GM23338 (cell line): ENCODE data around the gene INKA1. TPM values are rescaled to one million over a fixed set of nuclear protein-coding genes. Genes with fewer than 3 reads are reported as not detected.

ENCODE experiments used
- ATAC-seq: fragments of 200-7000 bp; cut with Tn5 transposase; 3 replicates; pipeline ENCODE4 v1.9.1; 2020
- DNase-seq: peaks from one replicate; pipeline ENCODE4 v3.0.0-alpha.2; 2015; ENCODE audit warnings: low spot score
- H2AFZ ChIP-seq: fragments of 200-600 bp; sonication (generic); 2 replicates; pipeline ENCODE4 v1.8.0; 2016; ENCODE audit warnings: antibody characterized with exemption, mild to moderate bottlenecking, moderate library complexity
- H3F3A ChIP-seq: fragments of 200-600 bp; sonication (generic); replicated peaks from 2 replicates; pipeline ENCODE4 v1.8.0; 2017; ENCODE audit warnings: antibody characterized with exemption, mixed run types, low read depth
- H3K27ac ChIP-seq: fragments of 200-600 bp; sonication (generic); 2 replicates; pipeline ENCODE4 v1.6.1; 2016; ENCODE audit warnings: low read depth
- H3K27me3 ChIP-seq: fragments of 200-600 bp; sonication (generic); 2 replicates; pipeline ENCODE4 v1.8.0; 2016; ENCODE audit warnings: mild to moderate bottlenecking, mixed run types, moderate library complexity; ENCODE audit not compliant: insufficient read depth
- H3K36me3 ChIP-seq: fragments of 200-600 bp; sonication (generic); 2 replicates; pipeline ENCODE4 v1.8.0; 2016; ENCODE audit warnings: mild to moderate bottlenecking; ENCODE audit not compliant: insufficient read depth
- H3K4me1 ChIP-seq: fragments of 200-600 bp; sonication (generic); 2 replicates; pipeline ENCODE4 v1.8.0; 2016; ENCODE audit warnings: mild to moderate bottlenecking, moderate library complexity; ENCODE audit not compliant: insufficient read depth
- H3K4me2 ChIP-seq: fragments of 200-600 bp; sonication (generic); 2 replicates; pipeline ENCODE4 v1.7.1; 2017; ENCODE audit warnings: mixed run types
- H3K4me3 ChIP-seq: fragments of 200-600 bp; sonication (generic); 2 replicates; pipeline ENCODE4 v1.6.1; 2016; ENCODE audit warnings: mixed run types
- H3K79me2 ChIP-seq: fragments of 200-600 bp; sonication (generic); replicated peaks from 2 replicates; pipeline ENCODE4 v1.8.0; 2017; ENCODE audit warnings: mild to moderate bottlenecking; ENCODE audit not compliant: insufficient read depth
- H3K9me2 ChIP-seq: fragments of 200-600 bp; sonication (generic); 2 replicates; pipeline ENCODE4 v1.8.0; 2017; ENCODE audit not compliant: insufficient read depth
- H4K20me1 ChIP-seq: fragments of 200-600 bp; sonication (generic); replicated peaks from 2 replicates; pipeline ENCODE4 v1.8.0; 2017; ENCODE audit warnings: mild to moderate bottlenecking; ENCODE audit not compliant: insufficient read depth
- H3K27ac Mint-ChIP-seq: 2 replicates; pipeline ENCODE4 v1.8.0; 2020; ENCODE audit warnings: inconsistent platforms, mild to moderate bottlenecking, moderate library complexity, mixed read lengths
- H3K27me3 Mint-ChIP-seq: 3 replicates; pipeline ENCODE4 v1.8.0; 2022; ENCODE audit warnings: low read depth, mild to moderate bottlenecking, moderate library complexity, mixed read lengths, inconsistent platforms; ENCODE audit not compliant: insufficient read depth, poor library complexity
- H3K36me3 Mint-ChIP-seq: 3 replicates; pipeline ENCODE4 v1.8.0; 2021; ENCODE audit warnings: low read depth, mild to moderate bottlenecking, inconsistent platforms, moderate library complexity, mixed read lengths
- H3K4me1 Mint-ChIP-seq: 3 replicates; pipeline ENCODE4 v1.8.0; 2020; ENCODE audit warnings: mild to moderate bottlenecking, inconsistent platforms, mixed read lengths
- H3K4me3 Mint-ChIP-seq: 3 replicates; pipeline ENCODE4 v1.8.0; 2021; ENCODE audit warnings: moderate library complexity, mild to moderate bottlenecking, inconsistent platforms, mixed read lengths
- H3K9me3 Mint-ChIP-seq: 3 replicates; pipeline ENCODE4 v1.8.0; 2020; ENCODE audit warnings: moderate library complexity, mild to moderate bottlenecking, inconsistent platforms, mixed read lengths
- CREB1 ChIP-seq: fragments of 250-450 bp; sonication (Bioruptor Pico); IDR thresholded peaks from 2 replicates; pipeline ENCODE4 v1.5.0; 2020; ENCODE audit warnings: low read depth, mild to moderate bottlenecking, moderate library complexity
- EZH2 ChIP-seq: fragments of 200-600 bp; sonication (generic); IDR thresholded peaks from one replicate; pipeline ENCODE4 v1.8.0; 2017; ENCODE audit warnings: antibody characterized with exemption, mild to moderate bottlenecking, low read depth; ENCODE audit not compliant: unreplicated experiment
- JUNB ChIP-seq: IDR thresholded peaks from one replicate; pipeline ENCODE4 v1.6.1; 2016; ENCODE audit warnings: antibody characterized with exemption; ENCODE audit not compliant: unreplicated experiment
- NANOG ChIP-seq: IDR thresholded peaks from 2 replicates; pipeline ENCODE4 v1.6.1; 2016; ENCODE audit warnings: antibody characterized with exemption, borderline replicate concordance
- POLR2AphosphoS5 ChIP-seq: IDR thresholded peaks from 2 replicates; pipeline ENCODE4 v1.6.1; 2016; ENCODE audit warnings: antibody characterized with exemption, low read depth
- STAT1 ChIP-seq: IDR thresholded peaks from one replicate; pipeline ENCODE4 v1.6.1; 2016; ENCODE audit warnings: antibody characterized with exemption; ENCODE audit not compliant: unreplicated experiment
- ZNF114 ChIP-seq: fragments of 250-450 bp; sonication (Bioruptor Pico); IDR thresholded peaks from 2 replicates; pipeline ENCODE4 v1.5.0; 2020; ENCODE audit warnings: mild to moderate bottlenecking, moderate library complexity
- polyA plus RNA-seq: library from polyadenylated mRNA; unstranded; fragments of >200 nt; fragmentation: Nextera tagmentation; extraction: Ambion mirVana; gene quantifications from 2 replicates; pipeline ENCODE4 v1.2.1, GENCODE V29; 2016
- total RNA-seq: library from RNA; depleted of rRNA; stranded (reverse); fragments of >200 nt; shearing (Covaris generic); gene quantifications from 2 replicates; pipeline ENCODE4 v1.2.3, GENCODE V29; 2014
- TF ChIP-seq, protein P1 (sequence below): IDR thresholded peaks from one replicate; pipeline ENCODE4 v1.6.1; 2018; ENCODE audit warnings: antibody characterized with exemption; ENCODE audit not compliant: unreplicated experiment

The INKA1 gene
- total and polyA plus RNA-seq, 2 experiments from 2014 or later = 3.7 to 4.0 TPM

DNA sequence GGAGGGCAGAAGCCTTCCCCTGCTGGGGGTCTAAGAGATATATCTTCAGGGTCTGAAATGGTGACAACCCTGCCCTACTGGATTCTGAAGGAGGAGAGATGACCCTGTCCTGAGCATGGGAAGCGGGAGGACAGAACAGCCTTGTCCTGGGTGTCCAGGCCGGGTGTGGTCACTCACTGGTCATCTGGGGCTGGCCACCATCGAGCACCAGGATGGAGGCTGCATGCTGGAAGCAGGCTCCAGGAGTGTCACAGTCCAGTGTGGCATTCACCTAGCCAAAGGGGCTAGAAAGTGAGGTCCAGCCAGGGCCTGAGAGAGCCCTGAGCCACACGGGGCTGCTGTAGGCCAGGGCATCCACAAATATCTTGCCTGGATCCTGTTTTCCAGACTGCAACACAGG lies 8.6 kb upstream of the INKA1 start:
- no peaks in the 10 kb centered on the region; the same call in 1 of the 3 replicates for H3K4me1 Mint-ChIP-seq
- no peaks in the 10 kb centered on the region for H3K9me3 Mint-ChIP-seq
- peaks cover 6% of the 10 kb centered on the region for H3K27me3 Mint-ChIP-seq
- no peaks in the 10 kb centered on the region for H3F3A ChIP-seq
- H3K4me1 ChIP-seq = no peaks in the 10 kb centered on the region
- H3K9me2 ChIP-seq = no peaks in the 10 kb centered on the region
- H3K4me3 ChIP-seq = no peak overlapping the region
- H3K27ac Mint-ChIP-seq = no peak overlapping the region
- no peak overlapping the region for H2AFZ ChIP-seq
- TF ChIP-seq POLR2AphosphoS5 = no peak
- no peak for TF ChIP-seq JUNB
- no peaks in the 10 kb centered on the region for H4K20me1 ChIP-seq
- no peak overlapping the region for H3K4me3 Mint-ChIP-seq
- no peak overlapping the region for H3K27ac ChIP-seq
- no peaks in the 10 kb centered on the region for H3K79me2 ChIP-seq
- H3K36me3 ChIP-seq = no peaks in the 10 kb centered on the region
- no peaks in the 10 kb centered on the region for H3K36me3 Mint-ChIP-seq
- DNase-seq = no peak
- H3K4me2 ChIP-seq = no peak overlapping the region
- ATAC-seq = no peak
- H3K27me3 ChIP-seq = no peaks in the 10 kb centered on the region

DNA sequence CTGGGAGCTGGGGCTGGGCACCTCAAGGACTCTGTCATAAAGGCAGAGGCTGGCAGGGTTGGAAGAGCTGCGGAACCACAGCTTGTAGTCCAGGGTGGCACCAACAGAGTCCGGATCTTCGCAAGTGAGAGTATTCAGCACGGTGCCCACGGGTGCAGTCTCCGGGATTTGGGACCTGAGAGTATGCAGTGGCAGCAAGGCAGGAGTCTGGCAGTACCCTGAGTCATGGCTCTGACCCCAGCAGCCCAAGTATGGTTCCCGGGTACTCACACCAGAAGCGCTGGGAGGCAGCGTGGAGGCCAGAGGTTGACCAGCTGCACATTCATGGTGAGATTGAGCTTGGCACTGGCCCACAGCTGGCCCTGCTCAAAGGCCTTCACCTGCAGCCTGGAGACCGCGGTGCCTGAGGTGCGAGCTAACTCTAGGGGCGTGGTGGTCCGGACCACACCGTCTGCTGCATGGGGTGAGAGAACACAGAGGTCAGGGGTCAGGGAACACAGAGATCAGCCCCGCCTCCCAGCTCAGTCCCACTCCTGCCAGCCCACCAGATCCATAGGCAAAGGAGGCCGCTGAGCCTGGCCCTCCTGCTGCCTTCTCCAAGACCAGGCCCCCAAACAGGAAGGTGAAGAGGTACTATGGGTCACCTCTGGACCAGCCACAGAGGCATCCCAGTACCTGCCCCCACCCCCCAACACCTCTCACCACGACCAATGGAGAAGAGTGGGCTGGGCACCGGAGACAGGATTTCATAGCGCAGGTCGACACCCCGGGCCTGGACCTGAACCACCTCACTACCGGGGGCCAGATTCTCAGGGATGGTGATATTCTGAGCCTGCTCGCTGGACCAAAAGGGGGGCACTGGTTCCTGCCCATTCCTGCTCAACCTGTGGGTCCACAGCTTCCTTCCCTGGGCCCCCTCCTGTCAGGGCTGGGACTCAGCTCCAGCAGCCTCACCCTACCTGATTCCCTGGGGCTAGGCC lies 7.8 kb upstream of the INKA1 start:
- Mint-ChIP-seq H3K27ac (no peak overlapping the region), H3K27me3 (peaks cover 6% of the 10 kb centered on the region), H3K36me3 (no peaks in the 10 kb centered on the region), H3K4me3 (no peak overlapping the region), H3K4me1 (no peaks in the 10 kb centered on the region; the same call in 2 of the 3 replicates), H3K9me3 (no peaks in the 10 kb centered on the region)
- Histone ChIP-seq H3K79me2 (no peaks in the 10 kb centered on the region), H3K27ac (no peak overlapping the region), H2AFZ (no peak overlapping the region), H3K4me2 (no peak overlapping the region), H3K27me3 (no peaks in the 10 kb centered on the region), H3K4me1 (no peaks in the 10 kb centered on the region), H3F3A (no peaks in the 10 kb centered on the region), H3K9me2 (no peaks in the 10 kb centered on the region), H3K4me3 (no peak overlapping the region), H4K20me1 (no peaks in the 10 kb centered on the region), H3K36me3 (no peaks in the 10 kb centered on the region)
- DNase-seq (no peak), ATAC-seq (peak; percentile 31)
- no peak for TF ChIP-seq ZNF114 (CRISPR knock-in tag)
- no peak for TF ChIP-seq NANOG
- TF ChIP-seq EZH2 = no peak
- no peak for TF ChIP-seq CREB1 (CRISPR knock-in tag)
- TF ChIP-seq STAT1 = no peak

DNA sequence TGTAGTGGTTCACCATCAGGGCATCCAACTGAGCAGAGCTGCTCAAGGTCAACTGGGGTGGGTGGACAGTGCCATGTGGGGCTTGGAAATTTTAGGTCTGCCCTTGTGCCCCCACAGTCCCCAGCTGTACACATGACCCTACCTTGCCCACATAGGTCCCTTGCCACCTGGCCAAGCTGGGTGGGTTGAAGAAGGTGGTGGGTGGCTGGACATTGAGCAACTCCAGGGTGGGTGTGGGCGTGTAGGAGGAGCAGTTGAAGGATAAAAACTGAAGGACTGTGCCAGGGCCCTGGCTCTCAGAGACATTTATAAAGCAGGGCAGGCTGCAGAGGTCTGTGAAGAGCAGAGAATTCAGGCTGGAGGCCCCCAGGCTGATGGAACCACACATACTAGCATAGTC lies 4.0 kb upstream of the INKA1 start:
- no peaks in the 10 kb centered on the region for H3K9me3 Mint-ChIP-seq
- Histone ChIP-seq H3K36me3 (no peaks in the 10 kb centered on the region), H3K9me2 (no peaks in the 10 kb centered on the region), H3K27ac (no peak overlapping the region), H3F3A (0 out of 2 replicates have a peak, but pooled peaks cover 5% of the 10 kb centered on the region), H3K4me3 (no peak overlapping the region), H3K79me2 (no peaks in the 10 kb centered on the region), H2AFZ (no peak overlapping the region), H4K20me1 (no peaks in the 10 kb centered on the region), H3K4me1 (peaks cover 4% of the 10 kb centered on the region; the same call in 1 of the 2 replicates), H3K4me2 (no peak overlapping the region), H3K27me3 (peaks cover 11% of the 10 kb centered on the region)
- TF ChIP-seq, protein P1, sequence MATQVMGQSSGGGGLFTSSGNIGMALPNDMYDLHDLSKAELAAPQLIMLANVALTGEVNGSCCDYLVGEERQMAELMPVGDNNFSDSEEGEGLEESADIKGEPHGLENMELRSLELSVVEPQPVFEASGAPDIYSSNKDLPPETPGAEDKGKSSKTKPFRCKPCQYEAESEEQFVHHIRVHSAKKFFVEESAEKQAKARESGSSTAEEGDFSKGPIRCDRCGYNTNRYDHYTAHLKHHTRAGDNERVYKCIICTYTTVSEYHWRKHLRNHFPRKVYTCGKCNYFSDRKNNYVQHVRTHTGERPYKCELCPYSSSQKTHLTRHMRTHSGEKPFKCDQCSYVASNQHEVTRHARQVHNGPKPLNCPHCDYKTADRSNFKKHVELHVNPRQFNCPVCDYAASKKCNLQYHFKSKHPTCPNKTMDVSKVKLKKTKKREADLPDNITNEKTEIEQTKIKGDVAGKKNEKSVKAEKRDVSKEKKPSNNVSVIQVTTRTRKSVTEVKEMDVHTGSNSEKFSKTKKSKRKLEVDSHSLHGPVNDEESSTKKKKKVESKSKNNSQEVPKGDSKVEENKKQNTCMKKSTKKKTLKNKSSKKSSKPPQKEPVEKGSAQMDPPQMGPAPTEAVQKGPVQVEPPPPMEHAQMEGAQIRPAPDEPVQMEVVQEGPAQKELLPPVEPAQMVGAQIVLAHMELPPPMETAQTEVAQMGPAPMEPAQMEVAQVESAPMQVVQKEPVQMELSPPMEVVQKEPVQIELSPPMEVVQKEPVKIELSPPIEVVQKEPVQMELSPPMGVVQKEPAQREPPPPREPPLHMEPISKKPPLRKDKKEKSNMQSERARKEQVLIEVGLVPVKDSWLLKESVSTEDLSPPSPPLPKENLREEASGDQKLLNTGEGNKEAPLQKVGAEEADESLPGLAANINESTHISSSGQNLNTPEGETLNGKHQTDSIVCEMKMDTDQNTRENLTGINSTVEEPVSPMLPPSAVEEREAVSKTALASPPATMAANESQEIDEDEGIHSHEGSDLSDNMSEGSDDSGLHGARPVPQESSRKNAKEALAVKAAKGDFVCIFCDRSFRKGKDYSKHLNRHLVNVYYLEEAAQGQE = no peak
- H3K4me3 Mint-ChIP-seq = no peak overlapping the region
- peaks cover 8% of the 10 kb centered on the region for H3K4me1 Mint-ChIP-seq
- H3K36me3 Mint-ChIP-seq = no peaks in the 10 kb centered on the region
- ATAC-seq = no peak
- H3K27ac Mint-ChIP-seq = no peak overlapping the region
- H3K27me3 Mint-ChIP-seq = peaks cover 20% of the 10 kb centered on the region
- DNase-seq = no peak
